ENCODE measurements around the gene HECA.

HECA gene, protein sequence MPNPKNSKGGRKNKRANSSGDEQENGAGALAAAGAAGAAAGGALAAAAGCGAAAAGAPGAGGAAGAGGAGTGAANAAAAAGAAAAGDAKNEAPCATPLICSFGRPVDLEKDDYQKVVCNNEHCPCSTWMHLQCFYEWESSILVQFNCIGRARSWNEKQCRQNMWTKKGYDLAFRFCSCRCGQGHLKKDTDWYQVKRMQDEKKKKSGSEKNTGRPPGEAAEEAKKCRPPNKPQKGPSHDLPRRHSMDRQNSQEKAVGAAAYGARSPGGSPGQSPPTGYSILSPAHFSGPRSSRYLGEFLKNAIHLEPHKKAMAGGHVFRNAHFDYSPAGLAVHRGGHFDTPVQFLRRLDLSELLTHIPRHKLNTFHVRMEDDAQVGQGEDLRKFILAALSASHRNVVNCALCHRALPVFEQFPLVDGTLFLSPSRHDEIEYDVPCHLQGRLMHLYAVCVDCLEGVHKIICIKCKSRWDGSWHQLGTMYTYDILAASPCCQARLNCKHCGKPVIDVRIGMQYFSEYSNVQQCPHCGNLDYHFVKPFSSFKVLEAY

DNA sequence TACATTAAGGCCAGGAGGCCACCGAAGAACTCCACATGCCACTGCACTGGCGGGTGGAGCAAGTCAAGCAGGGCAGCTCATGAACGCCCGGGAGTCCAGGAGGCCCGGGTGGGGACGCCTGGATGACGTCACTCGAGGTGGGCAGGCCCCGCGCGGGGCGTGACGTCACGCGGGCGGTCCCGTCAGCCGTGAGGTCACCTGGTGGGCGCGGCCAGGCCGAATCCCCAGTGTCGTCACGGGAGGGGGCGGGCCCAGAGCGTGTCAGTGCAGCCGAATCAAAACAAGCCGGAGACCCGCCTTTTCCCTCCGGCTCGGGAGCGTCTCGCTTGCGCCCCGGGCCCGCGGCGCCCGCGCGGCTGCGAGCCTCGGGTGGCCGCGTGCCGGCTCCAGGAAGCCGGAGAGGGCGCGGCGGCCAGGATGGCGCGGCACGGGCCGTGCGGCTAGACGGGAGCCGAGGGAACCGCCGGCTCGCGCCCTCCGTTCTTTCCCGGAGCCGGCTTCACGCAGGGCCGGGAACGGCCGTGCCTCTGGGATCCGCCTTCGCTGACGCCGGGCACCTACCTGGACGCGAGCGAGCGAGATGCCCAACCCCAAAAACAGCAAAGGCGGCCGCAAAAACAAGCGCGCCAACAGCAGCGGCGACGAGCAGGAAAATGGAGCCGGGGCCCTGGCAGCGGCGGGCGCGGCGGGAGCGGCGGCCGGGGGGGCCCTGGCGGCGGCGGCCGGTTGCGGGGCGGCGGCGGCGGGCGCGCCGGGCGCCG, at the start of gene HECA:
TSS of gene HECA (plus strand) at position 264 of the 761 bp plus-strand sequence. CDS start at position 581, 317 bp downstream.
- Histone ChIP-seq H3K27me3 (ENCODE audit: insufficient read depth, low read length) (peaks cover 9% of the 10 kb centered on the region; the same call in 1 of the 2 replicates), H3K9me3 (ENCODE audit: insufficient read depth, low read depth, low read length) (no peaks in the 10 kb centered on the region), H3K9ac (ENCODE audit: low read depth, low read length) (peak within 1 kb of the TSS; percentile 58), H3K4me1 (ENCODE audit: insufficient read depth, low read length) (peaks cover 4% of the 10 kb centered on the region; the same call in 1 of the 2 replicates), H3K27ac (ENCODE audit: low read length) (no peak within 1 kb of the TSS), H3K4me3 (ENCODE audit: low read length) (peak within 1 kb of the TSS; percentile 71), H3K36me3 (ENCODE audit: insufficient read depth, low read depth, low read length) (no peaks in the 10 kb centered on the region)

DNA sequence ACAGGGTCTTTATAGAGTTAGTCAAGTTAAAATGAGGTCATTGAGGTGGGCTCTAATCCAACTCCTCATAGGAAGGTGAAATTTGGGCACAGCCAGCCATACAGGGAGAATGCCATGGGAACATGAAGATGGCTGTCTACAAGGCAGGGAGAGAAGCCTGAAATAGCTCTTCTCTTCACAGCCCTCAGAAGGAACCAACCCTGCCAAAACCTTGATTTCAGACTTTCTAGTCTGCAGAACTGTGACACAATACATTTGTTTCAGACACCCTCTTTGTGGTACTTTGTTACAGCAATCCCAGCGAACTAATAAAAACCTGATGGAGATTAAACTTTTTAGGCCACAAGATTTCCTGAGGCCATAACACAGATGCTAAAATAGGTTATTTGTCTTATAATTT, 43.1 kb upstream of the HECA start:
- Histone ChIP-seq H3K9ac (ENCODE audit: low read depth, low read length) (no peak overlapping the region), H3K4me3 (ENCODE audit: low read length) (no peak overlapping the region), H3K27ac (ENCODE audit: low read length) (no peak overlapping the region), H3K27me3 (ENCODE audit: insufficient read depth, low read length) (no peaks in the 10 kb centered on the region), H3K36me3 (ENCODE audit: insufficient read depth, low read depth, low read length) (no peaks in the 10 kb centered on the region), H3K4me1 (ENCODE audit: insufficient read depth, low read length) (no peaks in the 10 kb centered on the region), H3K9me3 (ENCODE audit: insufficient read depth, low read depth, low read length) (no peaks in the 10 kb centered on the region)

DNA sequence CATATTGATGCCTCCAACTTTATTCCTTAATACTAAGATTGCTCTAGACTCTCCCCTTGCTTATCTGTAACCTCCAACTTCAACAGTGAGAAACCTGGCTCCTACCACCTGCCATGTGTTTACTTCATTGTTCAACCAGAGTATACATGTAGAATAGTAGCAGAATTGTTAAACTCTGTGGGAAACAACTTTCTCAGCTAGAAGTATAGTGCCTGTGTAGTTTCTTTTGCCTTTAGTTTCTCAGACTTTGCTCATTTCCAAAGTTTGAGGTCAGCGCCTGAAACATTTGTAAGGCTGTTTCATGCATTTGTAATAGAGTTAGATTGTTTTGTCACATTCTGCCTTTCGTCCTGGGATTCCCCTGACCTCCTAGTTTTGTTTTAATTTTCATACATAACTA, 34.9 kb upstream of the HECA start:
- Histone ChIP-seq H3K27me3 (ENCODE audit: insufficient read depth, low read length) (no peaks in the 10 kb centered on the region), H3K27ac (ENCODE audit: low read length) (no peak overlapping the region), H3K9me3 (ENCODE audit: insufficient read depth, low read depth, low read length) (no peaks in the 10 kb centered on the region), H3K4me3 (ENCODE audit: low read length) (no peak overlapping the region), H3K9ac (ENCODE audit: low read depth, low read length) (no peak overlapping the region), H3K36me3 (ENCODE audit: insufficient read depth, low read depth, low read length) (no peaks in the 10 kb centered on the region), H3K4me1 (ENCODE audit: insufficient read depth, low read length) (no peaks in the 10 kb centered on the region)

DNA sequence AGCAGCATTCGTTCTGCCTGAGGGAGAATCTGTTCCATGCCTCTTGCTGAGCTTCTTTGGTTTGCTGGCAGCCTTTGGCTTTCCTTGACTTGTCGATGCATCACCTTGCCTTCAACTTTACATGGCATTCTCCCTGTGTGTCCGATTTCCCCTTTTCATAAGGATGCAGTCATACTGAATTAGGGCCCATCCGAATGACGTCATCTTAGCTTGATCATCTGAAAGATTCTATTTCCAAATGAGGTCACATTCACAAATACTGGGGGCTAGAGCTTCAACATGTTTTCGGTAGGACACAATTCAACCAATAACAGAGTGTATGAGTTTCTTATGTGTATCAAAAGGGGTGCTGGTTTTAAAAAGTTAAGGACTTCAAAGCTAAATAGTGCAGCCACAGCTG, 27.8 kb upstream of the HECA start:
- no peaks in the 10 kb centered on the region for H3K36me3 ChIP-seq (ENCODE audit: insufficient read depth, low read depth, low read length)
- no peaks in the 10 kb centered on the region for H3K9me3 ChIP-seq (ENCODE audit: insufficient read depth, low read depth, low read length)
- H3K27ac ChIP-seq (ENCODE audit: low read length): no peak overlapping the region
- H3K27me3 ChIP-seq (ENCODE audit: insufficient read depth, low read length): no peaks in the 10 kb centered on the region
- H3K9ac ChIP-seq (ENCODE audit: low read depth, low read length): no peak overlapping the region
- H3K4me1 ChIP-seq (ENCODE audit: insufficient read depth, low read length): no peaks in the 10 kb centered on the region
- H3K4me3 ChIP-seq (ENCODE audit: low read length): no peak overlapping the region

DNA sequence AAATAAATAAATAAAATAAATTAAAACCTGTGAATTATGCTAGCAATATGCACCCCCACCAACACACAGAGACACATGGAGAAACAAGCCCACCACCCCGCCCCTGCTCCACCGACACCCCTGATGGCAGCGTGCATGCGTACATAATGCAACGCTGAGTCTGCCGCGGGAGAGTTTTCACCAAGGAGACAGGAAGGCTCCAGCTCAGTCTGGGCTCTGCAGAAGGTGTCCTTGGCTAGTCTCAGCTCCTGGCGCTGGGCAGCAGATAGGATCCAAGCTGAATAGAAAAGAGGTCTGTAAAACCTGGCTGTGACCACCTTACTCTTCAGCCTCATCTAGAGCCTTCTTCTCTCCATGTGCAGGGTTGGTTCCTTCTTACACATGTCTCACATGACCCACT, 26.5 kb upstream of the HECA start:
- H3K4me1 ChIP-seq (ENCODE audit: insufficient read depth, low read length): no peaks in the 10 kb centered on the region
- H3K4me3 ChIP-seq (ENCODE audit: low read length): no peak overlapping the region
- H3K9me3 ChIP-seq (ENCODE audit: insufficient read depth, low read depth, low read length): no peaks in the 10 kb centered on the region
- no peak overlapping the region for H3K27ac ChIP-seq (ENCODE audit: low read length)
- no peaks in the 10 kb centered on the region for H3K36me3 ChIP-seq (ENCODE audit: insufficient read depth, low read depth, low read length)
- H3K9ac ChIP-seq (ENCODE audit: low read depth, low read length): no peak overlapping the region
- no peaks in the 10 kb centered on the region for H3K27me3 ChIP-seq (ENCODE audit: insufficient read depth, low read length)

DNA sequence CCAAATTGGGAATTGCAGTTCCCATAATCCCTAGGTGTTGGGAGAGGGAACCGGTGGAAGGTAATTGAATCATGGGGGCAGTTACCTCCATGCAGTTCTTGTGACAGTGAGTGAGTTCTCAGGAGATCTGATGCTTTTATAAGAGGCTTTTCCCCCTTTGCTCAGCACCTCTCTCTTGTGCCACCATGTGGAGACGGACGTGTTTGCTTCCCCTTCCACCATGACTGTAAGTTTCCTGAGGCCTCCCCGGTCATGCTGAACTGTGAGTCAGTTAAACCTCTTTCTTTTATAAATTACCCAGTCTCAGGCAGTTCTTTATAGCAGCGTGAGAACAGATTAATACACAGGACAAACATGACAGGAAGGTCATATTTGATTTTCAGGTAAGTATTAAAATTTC, 25.3 kb upstream of the HECA start:
- no peak overlapping the region for H3K4me3 ChIP-seq (ENCODE audit: low read length)
- no peaks in the 10 kb centered on the region for H3K27me3 ChIP-seq (ENCODE audit: insufficient read depth, low read length)
- no peaks in the 10 kb centered on the region for H3K9me3 ChIP-seq (ENCODE audit: insufficient read depth, low read depth, low read length)
- H3K36me3 ChIP-seq (ENCODE audit: insufficient read depth, low read depth, low read length): no peaks in the 10 kb centered on the region
- no peak overlapping the region for H3K27ac ChIP-seq (ENCODE audit: low read length)
- no peak overlapping the region for H3K9ac ChIP-seq (ENCODE audit: low read depth, low read length)
- no peaks in the 10 kb centered on the region for H3K4me1 ChIP-seq (ENCODE audit: insufficient read depth, low read length)

DNA sequence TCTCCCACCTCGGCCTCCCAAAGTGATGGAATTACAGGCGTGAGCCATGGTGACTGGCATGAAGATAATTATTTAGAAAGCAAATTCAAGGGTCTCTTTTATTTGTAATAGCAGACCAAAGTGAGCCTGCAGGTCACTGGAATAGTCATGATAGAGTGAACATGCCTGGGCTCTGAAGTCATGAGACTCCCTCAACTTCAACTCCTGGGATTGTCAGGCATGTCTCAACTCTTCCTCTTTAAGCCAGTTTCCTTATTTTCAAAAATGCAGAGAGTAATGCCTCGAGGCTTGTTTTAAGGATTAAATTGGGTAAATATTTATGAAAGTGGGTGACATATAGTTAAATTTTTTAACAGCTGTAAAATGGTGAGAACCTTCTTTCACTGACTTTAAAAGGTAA, 22.7 kb upstream of the HECA start:
- H3K9me3 ChIP-seq (ENCODE audit: insufficient read depth, low read depth, low read length): no peaks in the 10 kb centered on the region
- H3K36me3 ChIP-seq (ENCODE audit: insufficient read depth, low read depth, low read length): no peaks in the 10 kb centered on the region
- no peak overlapping the region for H3K4me3 ChIP-seq (ENCODE audit: low read length)
- H3K27ac ChIP-seq (ENCODE audit: low read length): no peak overlapping the region
- H3K9ac ChIP-seq (ENCODE audit: low read depth, low read length): no peak overlapping the region
- H3K4me1 ChIP-seq (ENCODE audit: insufficient read depth, low read length): no peaks in the 10 kb centered on the region
- H3K27me3 ChIP-seq (ENCODE audit: insufficient read depth, low read length): no peaks in the 10 kb centered on the region

DNA sequence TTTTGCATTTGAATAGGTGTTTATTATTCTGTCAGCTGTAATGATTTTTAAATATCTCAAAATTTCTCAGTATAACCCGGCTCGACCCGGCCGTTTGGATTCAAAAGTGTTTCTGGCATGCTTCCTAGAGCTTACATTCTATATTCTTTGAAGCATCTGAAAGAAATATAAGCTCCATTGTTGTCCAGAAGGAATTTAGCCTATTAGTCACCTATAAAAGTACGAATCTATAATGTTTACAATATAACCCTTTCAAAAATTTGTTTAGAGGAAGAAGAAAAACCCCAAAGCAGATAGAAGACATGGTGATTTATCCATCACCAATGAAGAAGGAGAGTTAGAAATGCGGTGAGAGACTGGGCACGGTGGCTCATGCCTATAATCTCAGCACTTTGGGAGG, 22.3 kb upstream of the HECA start:
- H3K4me1 ChIP-seq (ENCODE audit: insufficient read depth, low read length): no peaks in the 10 kb centered on the region
- no peaks in the 10 kb centered on the region for H3K27me3 ChIP-seq (ENCODE audit: insufficient read depth, low read length)
- H3K4me3 ChIP-seq (ENCODE audit: low read length): no peak overlapping the region
- H3K27ac ChIP-seq (ENCODE audit: low read length): no peak overlapping the region
- no peaks in the 10 kb centered on the region for H3K36me3 ChIP-seq (ENCODE audit: insufficient read depth, low read depth, low read length)
- no peak overlapping the region for H3K9ac ChIP-seq (ENCODE audit: low read depth, low read length)
- H3K9me3 ChIP-seq (ENCODE audit: insufficient read depth, low read depth, low read length): no peaks in the 10 kb centered on the region

DNA sequence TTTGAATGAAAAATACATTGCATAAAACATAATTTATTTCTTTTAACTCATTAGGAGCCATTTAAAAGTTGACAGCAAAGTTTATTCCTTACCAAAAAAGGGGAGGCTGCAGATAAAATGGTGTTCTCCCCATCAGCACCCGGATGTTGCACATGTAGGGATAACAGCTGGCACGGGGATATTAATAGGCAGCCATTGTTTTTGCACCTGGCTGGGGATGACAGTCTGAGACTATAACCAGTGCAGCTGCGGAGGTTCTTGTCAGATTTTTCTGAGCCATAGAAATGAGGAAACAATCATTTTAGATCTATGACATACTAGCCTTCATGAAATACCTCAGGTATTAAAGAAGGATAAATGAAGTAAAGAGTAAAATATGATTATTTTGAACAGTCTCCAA, 20.1 kb upstream of the HECA start:
- Histone ChIP-seq H3K27ac (ENCODE audit: low read length) (no peak overlapping the region), H3K9me3 (ENCODE audit: insufficient read depth, low read depth, low read length) (peaks cover 10% of the 10 kb centered on the region; the same call in 1 of the 2 replicates), H3K9ac (ENCODE audit: low read depth, low read length) (no peak overlapping the region), H3K4me1 (ENCODE audit: insufficient read depth, low read length) (no peaks in the 10 kb centered on the region), H3K4me3 (ENCODE audit: low read length) (no peak overlapping the region), H3K36me3 (ENCODE audit: insufficient read depth, low read depth, low read length) (no peaks in the 10 kb centered on the region), H3K27me3 (ENCODE audit: insufficient read depth, low read length) (no peaks in the 10 kb centered on the region)

DNA sequence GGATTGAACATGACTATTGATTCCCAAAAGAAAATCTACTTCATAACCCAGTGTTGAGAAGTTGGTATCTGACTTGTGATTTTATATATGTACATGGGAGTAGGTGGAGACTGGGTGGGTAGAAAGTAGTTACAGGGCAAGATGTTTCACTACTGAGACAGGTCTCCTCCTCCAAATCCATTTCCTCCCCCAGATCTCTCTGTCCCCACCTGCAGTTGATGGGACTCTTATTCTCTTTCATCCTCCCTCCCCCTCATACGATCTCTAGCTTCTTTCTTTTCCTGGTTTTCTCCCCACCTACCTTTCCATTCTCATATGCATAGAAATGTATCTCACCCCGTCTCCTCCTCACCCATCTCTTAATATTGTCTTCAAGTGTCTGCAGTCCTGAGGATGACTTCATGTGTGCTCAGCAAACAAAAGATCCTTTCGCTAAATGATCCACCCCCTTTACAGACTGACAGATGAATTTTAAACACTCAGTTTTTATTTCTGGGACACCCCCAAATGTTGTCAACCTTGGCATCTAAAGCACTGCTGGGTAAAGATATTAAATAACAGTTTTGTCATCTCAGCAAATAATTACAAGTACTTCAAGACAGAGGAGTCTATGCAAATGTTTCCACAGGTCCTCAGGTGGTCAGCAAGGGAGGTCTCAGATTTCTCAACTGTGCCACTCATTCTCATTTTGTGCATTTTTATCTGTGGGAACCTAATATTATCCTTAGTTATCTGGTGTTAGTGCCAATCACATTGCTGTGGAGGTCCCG, 18.7 kb upstream of the HECA start:
- Histone ChIP-seq H3K9me3 (ENCODE audit: insufficient read depth, low read depth, low read length) (peaks cover 14% of the 10 kb centered on the region; the same call in 1 of the 2 replicates), H3K4me3 (ENCODE audit: low read length) (no peak overlapping the region), H3K27ac (ENCODE audit: low read length) (no peak overlapping the region), H3K36me3 (ENCODE audit: insufficient read depth, low read depth, low read length) (no peaks in the 10 kb centered on the region), H3K9ac (ENCODE audit: low read depth, low read length) (no peak overlapping the region), H3K4me1 (ENCODE audit: insufficient read depth, low read length) (no peaks in the 10 kb centered on the region), H3K27me3 (ENCODE audit: insufficient read depth, low read length) (no peaks in the 10 kb centered on the region)

DNA sequence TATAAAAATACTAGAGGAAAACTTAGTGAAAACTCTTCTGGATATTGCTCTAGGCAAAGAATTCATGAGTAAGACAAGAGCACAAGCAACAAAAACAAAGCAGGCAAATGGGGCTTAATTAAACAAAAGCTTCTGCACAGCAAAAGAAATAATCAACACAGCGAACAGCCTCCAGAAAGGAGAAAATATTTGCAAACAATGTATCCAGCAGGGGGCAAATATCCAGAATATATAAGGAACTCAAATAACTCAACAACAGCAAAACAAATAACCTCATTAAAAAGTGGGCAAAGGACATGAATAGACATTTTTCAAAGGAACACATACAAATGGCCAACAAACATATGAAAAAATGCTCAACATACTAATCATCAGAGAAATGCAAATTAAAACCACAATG, 17.1 kb upstream of the HECA start:
- Histone ChIP-seq H3K9ac (ENCODE audit: low read depth, low read length) (no peak overlapping the region), H3K36me3 (ENCODE audit: insufficient read depth, low read depth, low read length) (no peaks in the 10 kb centered on the region), H3K4me3 (ENCODE audit: low read length) (no peak overlapping the region), H3K27me3 (ENCODE audit: insufficient read depth, low read length) (no peaks in the 10 kb centered on the region), H3K27ac (ENCODE audit: low read length) (no peak overlapping the region), H3K4me1 (ENCODE audit: insufficient read depth, low read length) (no peaks in the 10 kb centered on the region), H3K9me3 (ENCODE audit: insufficient read depth, low read depth, low read length) (peaks cover 14% of the 10 kb centered on the region; the same call in 1 of the 2 replicates)

Data from iPS-20b (cell line).